Erythroblast (primary cell): ENCODE measurements around the gene PITPNB.

Source experiments
- GATA1 ChIP-seq: IDR thresholded peaks from 2 replicates; pipeline ENCODE4 v1.6.1; 2011; ENCODE audit warnings: low read depth, mild to moderate bottlenecking, control low read depth, low read length, moderate library complexity
- POLR2A ChIP-seq: IDR thresholded peaks from 2 replicates; pipeline ENCODE4 v1.6.1; 2011; ENCODE audit warnings: mild to moderate bottlenecking, low read length

- TF ChIP-seq POLR2A (no peak), GATA1 (no peak)
Measured at GRCh38 chr22:27961680-27962079, 42.6 kb upstream of the PITPNB start.
